IMR-90 (cell line): Measurements from ENCODE around the gene ERMARD. TPM values are rescaled to one million over a fixed set of nuclear protein-coding genes. Genes with fewer than 3 reads are reported as not detected.
A peak's percentile ranks its signal among the peaks of the same experiment; 100 is the strongest.

ENCODE experiments used
- ATAC-seq: fragments of 200-7000 bp; cut with Tn5 transposase; 2 replicates; pipeline ENCODE4 v1.9.1; 2020; ENCODE audit warnings: low read depth, mild to moderate bottlenecking, moderate library complexity
- BruUV-seq: library from RNA; stranded (reverse); fragments of 400-500 nt; replicated peaks from 2 replicates; lab custom pipeline; 2021; lab: Mats Ljungman, UMichigan
- CTCF ChIA-PET: fragments of 300-600 bp; formaldehyde crosslinking; extraction: SDS; loops from one replicate; lab custom pipeline; 2021; ENCODE audit warnings: antibody characterized with exemption; lab: Yijun Ruan, JAX
- POLR2A ChIA-PET: fragments of 300-600 bp; sonication (Branson Sonifier 250); formaldehyde crosslinking; loops from one replicate; lab custom pipeline; 2022; ENCODE audit warnings: antibody characterized with exemption; ENCODE audit not compliant: unreplicated experiment; lab: Charles Lee
- DNase-seq: peaks from one replicate; pipeline ENCODE4 v3.0.0; 2013
- H2AFZ ChIP-seq: replicated peaks from 2 replicates; pipeline ENCODE3; 2013; ENCODE audit warnings: low read length, mild to moderate bottlenecking; ENCODE audit not compliant: poor library complexity
- H2AK5ac ChIP-seq: 2 replicates; pipeline ENCODE4 v1.6.1; 2013; ENCODE audit warnings: low read depth, low read length, inconsistent platforms
- H2AK9ac ChIP-seq: replicated peaks from 2 replicates; pipeline ENCODE3; 2013; ENCODE audit warnings: mild to moderate bottlenecking, low read depth, low read length, moderate library complexity; ENCODE audit not compliant: poor library complexity
- H2BK120ac ChIP-seq: 2 replicates; pipeline ENCODE4 v1.6.1; 2013; ENCODE audit warnings: low read depth, low read length, inconsistent platforms
- H2BK15ac ChIP-seq: 3 replicates; pipeline ENCODE4 v1.6.1; 2013; ENCODE audit warnings: low read depth, low read length, inconsistent platforms
- H2BK20ac ChIP-seq: 2 replicates; pipeline ENCODE4 v1.6.1; 2013; ENCODE audit warnings: low read depth, mild to moderate bottlenecking, inconsistent platforms, low read length, moderate library complexity
- H2BK5ac ChIP-seq: 2 replicates; pipeline ENCODE4 v1.6.1; 2013; ENCODE audit warnings: mild to moderate bottlenecking, low read depth, low read length, inconsistent platforms; ENCODE audit not compliant: poor library complexity, severe bottlenecking
- H3K14ac ChIP-seq: replicated peaks from 2 replicates; pipeline ENCODE4 v1.6.1; 2013; ENCODE audit warnings: low read depth, low read length, inconsistent platforms
- H3K18ac ChIP-seq: 2 replicates; pipeline ENCODE4 v1.6.1; 2013; ENCODE audit warnings: low read depth, low read length, control low read depth
- H3K23ac ChIP-seq: 2 replicates; pipeline ENCODE4 v1.6.1; 2013; ENCODE audit warnings: low read depth, low read length, inconsistent platforms
- H3K27ac ChIP-seq: 2 replicates; pipeline ENCODE4 v1.5.1; 2013; ENCODE audit warnings: mild to moderate bottlenecking, control low read depth, low read length; ENCODE audit not compliant: insufficient read depth
- H3K27me3 ChIP-seq: 2 replicates; pipeline ENCODE4 v1.6.1; 2013; ENCODE audit warnings: low read length; ENCODE audit not compliant: control insufficient read depth, insufficient read depth
- H3K36me3 ChIP-seq: 2 replicates; pipeline ENCODE4 v1.6.1; 2013; ENCODE audit warnings: low read length, mixed read lengths; ENCODE audit not compliant: control insufficient read depth, insufficient read depth
- H3K4ac ChIP-seq: 2 replicates; pipeline ENCODE4 v1.6.1; 2013; ENCODE audit warnings: low read depth, low read length, inconsistent platforms
- H3K4me1 ChIP-seq: 2 replicates; pipeline ENCODE4 v1.6.1; 2013; ENCODE audit warnings: low read length, mixed read lengths; ENCODE audit not compliant: control insufficient read depth, insufficient read depth
- H3K4me2 ChIP-seq: 2 replicates; pipeline ENCODE4 v1.6.1; 2013; ENCODE audit warnings: low read depth, mild to moderate bottlenecking, control low read depth, low read length, moderate library complexity
- H3K4me3 ChIP-seq: 2 replicates; pipeline ENCODE4 v1.5.1; 2013; ENCODE audit warnings: low read depth, mild to moderate bottlenecking, control low read depth, low read length, moderate library complexity; ENCODE audit not compliant: insufficient read depth
- H3K56ac ChIP-seq: 2 replicates; pipeline ENCODE4 v1.6.1; 2013; ENCODE audit warnings: low read length, inconsistent platforms; ENCODE audit not compliant: insufficient read depth; ENCODE audit errors: extremely low read depth
- H3K79me1 ChIP-seq, 2 experiments: 2 replicates each; pipeline ENCODE4 v1.6.1; 2013; ENCODE audit warnings: low read length in 2 of 2, inconsistent platforms in 1 of 2, low read depth in 1 of 2
- H3K9ac ChIP-seq: 2 replicates; pipeline ENCODE4 v1.6.1; 2013; ENCODE audit warnings: low read depth, low read length, control low read depth
- H3K9me1 ChIP-seq: 2 replicates; pipeline ENCODE4 v1.6.1; 2013; ENCODE audit warnings: low read length, inconsistent platforms; ENCODE audit not compliant: insufficient read depth
- H3K9me3 ChIP-seq: 2 replicates; pipeline ENCODE4 v1.6.1; 2013; ENCODE audit warnings: low read length; ENCODE audit not compliant: control insufficient read depth, insufficient read depth
- H4K20me1 ChIP-seq: 2 replicates; pipeline ENCODE4 v1.6.1; 2013; ENCODE audit warnings: low read length, inconsistent platforms; ENCODE audit not compliant: insufficient read depth
- H4K5ac ChIP-seq: 2 replicates; pipeline ENCODE4 v1.6.1; 2013; ENCODE audit warnings: mild to moderate bottlenecking, low read depth, low read length, control low read depth
- H4K8ac ChIP-seq, 2 experiments: 2 replicates each; pipeline ENCODE4 v1.6.1; 2013; ENCODE audit warnings: low read depth in 2 of 2, low read length in 2 of 2, control low read depth in 1 of 2, inconsistent platforms in 1 of 2
- H4K91ac ChIP-seq: 2 replicates; pipeline ENCODE4 v1.6.1; 2013; ENCODE audit warnings: low read depth, low read length, inconsistent platforms; ENCODE audit not compliant: insufficient read depth
- BHLHE40 ChIP-seq: fragments of 150-350 bp; IDR thresholded peaks from 2 replicates; pipeline ENCODE4 v1.6.1; 2016; ENCODE audit warnings: mild to moderate bottlenecking, low read depth, low read length
- CEBPB ChIP-seq: IDR thresholded peaks from 2 replicates; pipeline ENCODE4 v1.6.1; 2012; ENCODE audit warnings: low read depth, low read length, improper control_type of control experiment
- CHD1 ChIP-seq: IDR thresholded peaks from 2 replicates; pipeline ENCODE4 v1.6.1; 2012; ENCODE audit warnings: low read depth, low read length, improper control_type of control experiment
- FOS ChIP-seq: fragments of 150-350 bp; IDR thresholded peaks from 2 replicates; pipeline ENCODE4 v1.6.1; 2016; ENCODE audit warnings: low read depth, low read length
- MAFK ChIP-seq: IDR thresholded peaks from 2 replicates; pipeline ENCODE4 v1.6.1; 2012; ENCODE audit warnings: low read depth, low read length, improper control_type of control experiment
- MAZ ChIP-seq: IDR thresholded peaks from 2 replicates; pipeline ENCODE4 v1.6.1; 2012; ENCODE audit warnings: low read depth, mild to moderate bottlenecking, low read length, improper control_type of control experiment, moderate library complexity, borderline replicate concordance
- MXI1 ChIP-seq: IDR thresholded peaks from 2 replicates; pipeline ENCODE4 v1.6.1; 2012; ENCODE audit warnings: low read depth, mild to moderate bottlenecking, low read length, moderate library complexity, borderline replicate concordance
- NFE2L2 ChIP-seq: fragments of 150-350 bp; IDR thresholded peaks from 2 replicates; pipeline ENCODE4 v1.6.1; 2016; ENCODE audit warnings: low read depth, mild to moderate bottlenecking, low read length
- POLR2A ChIP-seq: IDR thresholded peaks from 2 replicates; pipeline ENCODE4 v1.6.1; 2012; ENCODE audit warnings: mild to moderate bottlenecking, low read depth, low read length
- RAD21 ChIP-seq: IDR thresholded peaks from 2 replicates; pipeline ENCODE4 v1.6.1; 2012; ENCODE audit warnings: low read length, improper control_type of control experiment
- RCOR1 ChIP-seq: IDR thresholded peaks from 2 replicates; pipeline ENCODE4 v1.6.1; 2012; ENCODE audit warnings: mild to moderate bottlenecking, low read length, improper control_type of control experiment; ENCODE audit not compliant: insufficient replicate concordance
- RFX5 ChIP-seq: IDR thresholded peaks from 2 replicates; pipeline ENCODE4 v1.8.0; 2012; ENCODE audit warnings: low read depth, mild to moderate bottlenecking, low read length, moderate library complexity
- SMC3 ChIP-seq: fragments of 150-350 bp; IDR thresholded peaks from 2 replicates; pipeline ENCODE4 v1.6.1; 2016; ENCODE audit warnings: low read depth, mild to moderate bottlenecking, antibody characterized with exemption, low read length, moderate library complexity
- WGBS, 2 experiments: methylation state at CpG; one replicate each; pipeline versions ENCODE4 v1.1.5 to v1.1.7; 2013; ENCODE audit warnings: missing lambda C conversion rate in 2 of 2; ENCODE audit not compliant: insufficient read length in 1 of 2; ENCODE audit errors: extremely low coverage in 2 of 2; 5-methylcytosine and 5-hydroxymethylcytosine counted together
- dilution Hi-C: fragments of 300-500 bp; cut with HindIII; formaldehyde crosslinking; loops from one replicate; pipeline ENCODE4 v1.14.3; 2018; ENCODE audit warnings: low sequenced_read_pairs; ENCODE audit not compliant: unreplicated experiment
- in situ Hi-C: fragments of 300-500 bp; cut with MboI; formaldehyde crosslinking; loops from 3 replicates; pipeline ENCODE4 v1.14.3; 2019; ENCODE audit warnings: low sequenced_read_pairs, inconsistent platforms, mixed read lengths
- intact Hi-C: fragments of 100-400 bp; cut with micrococcal nuclease; formaldehyde crosslinking; loops from 2 replicates; pipeline ENCODE4 v1.10.0; 2022
- polyA plus RNA-seq, 3 experiments: library from polyadenylated mRNA; depleted of rRNA; stranded (reverse); fragments of >200 nt; gene quantifications; 2 replicates each; pipeline ENCODE4 v1.2.3, GENCODE V29; 2012; ENCODE audit warnings: low replicate concordance in 1 of 3
- total RNA-seq: library from RNA; depleted of rRNA; stranded (reverse); fragments of >200 nt; gene quantifications from 2 replicates; pipeline ENCODE4 v1.2.3, GENCODE V29; 2012
- TF ChIP-seq, protein P1 (sequence below): conservative IDR thresholded peaks from 2 replicates; pipeline ENCODE4 v1.5.1; 2012; ENCODE audit warnings: mild to moderate bottlenecking, low read depth, low read length, improper control_type of control experiment
- TF ChIP-seq, protein P2 (sequence below): fragments of 150-350 bp; IDR thresholded peaks from 2 replicates; pipeline ENCODE4 v1.6.1; 2016; ENCODE audit warnings: low read depth, mild to moderate bottlenecking, low read length, moderate library complexity, borderline replicate concordance

Gene ERMARD
- total and polyA plus RNA-seq, 2 of the 4 experiments (the other 2 are of a cell fraction), result 15.1 to 25.4 TPM

DNA sequence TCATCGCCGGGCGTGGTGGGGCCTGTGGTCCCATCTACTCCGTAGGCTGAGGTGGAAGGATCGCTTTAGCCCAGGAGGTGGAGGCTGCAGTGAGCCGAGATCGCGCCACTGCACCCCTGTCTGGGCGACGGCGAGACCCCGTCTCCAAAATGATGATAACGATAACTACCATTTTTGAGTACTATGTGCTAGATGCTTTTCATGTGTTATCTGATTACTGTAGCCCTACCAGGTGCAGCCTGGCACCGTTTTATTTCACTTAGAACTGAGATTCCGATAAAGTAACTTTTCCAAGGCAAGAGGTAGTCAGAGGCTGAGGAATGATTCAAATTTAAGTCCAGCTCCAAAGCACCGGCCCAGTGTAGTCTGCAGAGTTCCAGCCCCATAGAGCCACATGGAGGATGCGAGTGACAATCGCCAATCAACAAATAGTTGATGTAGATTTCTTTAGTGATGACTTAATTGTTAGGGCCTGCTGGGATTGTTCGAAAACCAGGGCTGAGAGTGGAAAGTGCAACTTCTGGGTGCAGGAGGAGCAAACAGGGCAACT lies 727 bp downstream of the ERMARD start:
- H2BK5ac ChIP-seq, result peak overlapping the region; percentile 90
- peak overlapping the region; percentile 89 for H3K4me3 ChIP-seq
- intact Hi-C loops (no loop called here), dilution Hi-C loops (no loop called here), in situ Hi-C loops (no loop called here)
- ChIA-PET POLR2A (interaction anchor here (0.6 kb wide), 1 partner anchor 538 kb away, joined by 3 read pairs; no protein-coding TSS in a partner anchor), CTCF (interaction anchor here (0.8 to 0.9 kb wide), 2 partner anchors 11 to 32 kb away, joined by 3 read pairs; no protein-coding TSS in a partner anchor)
- 16% methylated on average over 7 of the region's 19 CpGs; no CpG with 5 or more reads in 1 of the 2 experiments for WGBS, 2 experiments
- peak overlapping the region; percentile 66 for H4K5ac ChIP-seq
- peak overlapping the region; percentile 91 for H3K4me2 ChIP-seq
- peak overlapping the region; percentile 85 for H3K4ac ChIP-seq
- peaks cover 23 to 29% of the 10 kb centered on the region in 2 experiments for H3K79me1 ChIP-seq
- H2AK5ac ChIP-seq, result peak overlapping the region; percentile 42; the same call in 1 of the 2 replicates
- DNase-seq (no peak), ATAC-seq (peak; percentile 50)
- H3K14ac ChIP-seq, result peak overlapping the region; percentile 75
- H4K91ac ChIP-seq, result peak overlapping the region; percentile 49
- peak overlapping the region; percentile 19 for H3K18ac ChIP-seq
- H3K9me1 ChIP-seq, result 0 out of 2 replicates have a peak, but pooled peaks cover 3% of the 10 kb centered on the region
- H2BK15ac ChIP-seq, result no peak overlapping the region
- peak overlapping the region; percentile 94 for H3K27ac ChIP-seq
- peaks cover 4% of the 10 kb centered on the region; the same call in 1 of the 2 replicates for H3K4me1 ChIP-seq
- H2BK120ac ChIP-seq, result peak overlapping the region; percentile 72
- no peaks in the 10 kb centered on the region for H4K20me1 ChIP-seq
- BruUV-seq, result no TSS peak
- peak overlapping the region; percentile 92 for H3K9ac ChIP-seq
- peak overlapping the region; percentile 73 for H3K56ac ChIP-seq
- H3K9me3 ChIP-seq, result no peaks in the 10 kb centered on the region
- peak overlapping the region; percentile 89 for H2AK9ac ChIP-seq
- peak overlapping the region; percentile 90 to 98 for H4K8ac ChIP-seq
- H3K23ac ChIP-seq, result peak overlapping the region; percentile 69
- no peak overlapping the region for H2BK20ac ChIP-seq
- H3K36me3 ChIP-seq, result peaks cover 6% of the 10 kb centered on the region
- peak overlapping the region; percentile 94 for H2AFZ ChIP-seq
- H3K27me3 ChIP-seq, result no peaks in the 10 kb centered on the region
- TF ChIP-seq, protein P1, sequence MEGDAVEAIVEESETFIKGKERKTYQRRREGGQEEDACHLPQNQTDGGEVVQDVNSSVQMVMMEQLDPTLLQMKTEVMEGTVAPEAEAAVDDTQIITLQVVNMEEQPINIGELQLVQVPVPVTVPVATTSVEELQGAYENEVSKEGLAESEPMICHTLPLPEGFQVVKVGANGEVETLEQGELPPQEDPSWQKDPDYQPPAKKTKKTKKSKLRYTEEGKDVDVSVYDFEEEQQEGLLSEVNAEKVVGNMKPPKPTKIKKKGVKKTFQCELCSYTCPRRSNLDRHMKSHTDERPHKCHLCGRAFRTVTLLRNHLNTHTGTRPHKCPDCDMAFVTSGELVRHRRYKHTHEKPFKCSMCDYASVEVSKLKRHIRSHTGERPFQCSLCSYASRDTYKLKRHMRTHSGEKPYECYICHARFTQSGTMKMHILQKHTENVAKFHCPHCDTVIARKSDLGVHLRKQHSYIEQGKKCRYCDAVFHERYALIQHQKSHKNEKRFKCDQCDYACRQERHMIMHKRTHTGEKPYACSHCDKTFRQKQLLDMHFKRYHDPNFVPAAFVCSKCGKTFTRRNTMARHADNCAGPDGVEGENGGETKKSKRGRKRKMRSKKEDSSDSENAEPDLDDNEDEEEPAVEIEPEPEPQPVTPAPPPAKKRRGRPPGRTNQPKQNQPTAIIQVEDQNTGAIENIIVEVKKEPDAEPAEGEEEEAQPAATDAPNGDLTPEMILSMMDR, result no peak
- TF ChIP-seq MAFK (no peak), CHD1 (no peak), SMC3 (no peak), RAD21 (no peak), MAZ (no peak), NFE2L2 (no peak), BHLHE40 (no peak), MXI1 (no peak), RCOR1 (no peak), CEBPB (no peak), FOS (no peak), POLR2A (no peak), RFX5 (no peak)
- TF ChIP-seq, protein P2, sequence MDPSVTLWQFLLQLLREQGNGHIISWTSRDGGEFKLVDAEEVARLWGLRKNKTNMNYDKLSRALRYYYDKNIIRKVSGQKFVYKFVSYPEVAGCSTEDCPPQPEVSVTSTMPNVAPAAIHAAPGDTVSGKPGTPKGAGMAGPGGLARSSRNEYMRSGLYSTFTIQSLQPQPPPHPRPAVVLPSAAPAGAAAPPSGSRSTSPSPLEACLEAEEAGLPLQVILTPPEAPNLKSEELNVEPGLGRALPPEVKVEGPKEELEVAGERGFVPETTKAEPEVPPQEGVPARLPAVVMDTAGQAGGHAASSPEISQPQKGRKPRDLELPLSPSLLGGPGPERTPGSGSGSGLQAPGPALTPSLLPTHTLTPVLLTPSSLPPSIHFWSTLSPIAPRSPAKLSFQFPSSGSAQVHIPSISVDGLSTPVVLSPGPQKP, result no peak
